ENCODE results near the gene POMP. TPM values are rescaled to one million over a fixed set of nuclear protein-coding genes. Genes with fewer than 3 reads are reported as not detected.

POMP gene
- total RNA-seq, 5 donors from 2014 or later (not counting 1 experiment from before 2014, with no cell fraction given) = 21.4 to 24.7 (median 23.3) TPM

GRCh38 chr13:28624707-28625432, 34.1 kb upstream of the POMP start:
- H3K4me3 Mint-ChIP-seq = no peak overlapping the region
- DNase-seq (no peak), ATAC-seq (replicated peaks in 1 of 4) (no peak)
- Histone ChIP-seq H3K4me1 (ENCODE audit: control insufficient read depth in 1 of 2, extremely low read depth in 1 of 2, insufficient read depth in 2 of 2, low read length in 2 of 2) (peaks cover 2 to 4% of the 10 kb centered on the region in 2 experiments), H3K36me3 (ENCODE audit: control insufficient read depth in 2 of 2, extremely low read depth in 1 of 2, insufficient read depth in 1 of 2, low read length in 1 of 2) (no peaks in the 10 kb centered on the region), H3K4me3 (ENCODE audit: control insufficient read depth in 1 of 2, extremely low read depth in 1 of 2, low read length in 1 of 2) (no peak overlapping the region), H3K9me3 (no peaks in the 10 kb centered on the region), H3K27me3 (replicated peaks in 1 of 2; ENCODE audit: control insufficient read depth in 2 of 2, extremely low read depth in 1 of 2, insufficient read depth in 2 of 2, low read length in 1 of 2) (no peaks in the 10 kb centered on the region), H3K27ac (ENCODE audit: low read length) (no peak overlapping the region)
- no peaks in the 10 kb centered on the region for H3K9me3 Mint-ChIP-seq
- peaks cover 0 to 4% of the 10 kb centered on the region in 2 donors for H3K27me3 Mint-ChIP-seq
- peaks cover 0 to 7% (median 5%) of the 10 kb centered on the region in 3 donors for H3K4me1 Mint-ChIP-seq
- no peak overlapping the region for H3K27ac Mint-ChIP-seq
- WGBS (ENCODE audit: insufficient coverage) = 78% methylated on average over 7 of the region's 11 CpGs
- H3K36me3 Mint-ChIP-seq = no peaks in the 10 kb centered on the region
- POLR2A ChIA-PET = no interaction called here
- CTCF ChIA-PET = no interaction called here

GRCh38 chr13:28626266-28626665, 32.7 kb upstream of the POMP start:
- Mint-ChIP-seq H3K27ac (no peak overlapping the region), H3K4me3 (no peak overlapping the region), H3K9me3 (no peaks in the 10 kb centered on the region), H3K27me3 (peaks cover 3 to 7% of the 10 kb centered on the region in 2 donors), H3K4me1 (peaks cover 0 to 7% (median 5%) of the 10 kb centered on the region in 3 donors), H3K36me3 (no peaks in the 10 kb centered on the region)
- Histone ChIP-seq H3K9me3 (no peaks in the 10 kb centered on the region), H3K4me3 (ENCODE audit: control insufficient read depth in 1 of 2, extremely low read depth in 1 of 2, low read length in 1 of 2) (no peak overlapping the region), H3K27ac (ENCODE audit: low read length) (no peak overlapping the region), H3K4me1 (ENCODE audit: control insufficient read depth in 1 of 2, extremely low read depth in 1 of 2, insufficient read depth in 2 of 2, low read length in 2 of 2) (peaks cover 2 to 4% of the 10 kb centered on the region in 2 experiments), H3K27me3 (replicated peaks in 1 of 2; ENCODE audit: control insufficient read depth in 2 of 2, extremely low read depth in 1 of 2, insufficient read depth in 2 of 2, low read length in 1 of 2) (no peaks in the 10 kb centered on the region), H3K36me3 (ENCODE audit: control insufficient read depth in 2 of 2, extremely low read depth in 1 of 2, insufficient read depth in 1 of 2, low read length in 1 of 2) (no peaks in the 10 kb centered on the region)
- POLR2A ChIA-PET = interaction anchor here in 1 of 2 donors (0.6 kb wide), 1 partner anchor 12 kb away, joined by 4 read pairs; no protein-coding TSS in a partner anchor
- WGBS (ENCODE audit: insufficient coverage) = 94% methylated on average over 2 of the region's 5 CpGs
- DNase-seq (no peak), ATAC-seq (replicated peaks in 1 of 4) (no peak)
- CTCF ChIA-PET = interaction anchor here in 1 of 2 donors (0.8 kb wide), 1 partner anchor 153 kb away, joined by 3 read pairs; no protein-coding TSS in a partner anchor

DNA sequence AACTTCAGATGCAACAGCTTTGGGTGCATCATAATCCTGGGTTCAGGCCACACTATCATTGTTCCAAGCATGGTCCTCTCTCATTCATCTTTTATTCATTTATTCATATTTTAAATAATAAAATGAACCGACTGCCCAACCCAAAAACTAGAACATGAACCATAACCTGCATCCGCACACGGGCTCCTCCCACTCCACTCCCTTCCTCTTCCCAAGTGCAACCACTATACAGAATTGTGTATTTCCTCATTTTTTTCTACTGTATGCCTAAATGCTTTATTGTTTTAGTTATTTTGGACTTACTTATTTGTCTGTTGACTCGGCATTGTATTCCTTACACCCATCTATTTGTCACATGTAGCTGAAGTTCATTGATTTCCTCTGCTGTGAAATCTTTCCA, 30.7 kb upstream of the POMP start:
- Histone ChIP-seq H3K27ac (ENCODE audit: low read length) (no peak overlapping the region), H3K4me3 (ENCODE audit: control insufficient read depth in 1 of 2, extremely low read depth in 1 of 2, low read length in 1 of 2) (no peak overlapping the region), H3K9me3 (no peaks in the 10 kb centered on the region), H3K27me3 (replicated peaks in 1 of 2; ENCODE audit: control insufficient read depth in 2 of 2, extremely low read depth in 1 of 2, insufficient read depth in 2 of 2, low read length in 1 of 2) (no peaks in the 10 kb centered on the region), H3K4me1 (ENCODE audit: control insufficient read depth in 1 of 2, extremely low read depth in 1 of 2, insufficient read depth in 2 of 2, low read length in 2 of 2) (peaks cover 2 to 4% of the 10 kb centered on the region in 2 experiments), H3K36me3 (ENCODE audit: control insufficient read depth in 2 of 2, extremely low read depth in 1 of 2, insufficient read depth in 1 of 2, low read length in 1 of 2) (no peaks in the 10 kb centered on the region)
- DNase-seq (no peak), ATAC-seq (replicated peaks in 1 of 4) (no peak)
- CTCF ChIA-PET = interaction anchor here in 1 of 2 donors (0.8 kb wide), 1 partner anchor 14 kb away, joined by 3 read pairs; no protein-coding TSS in a partner anchor
- Mint-ChIP-seq H3K4me3 (no peak overlapping the region), H3K36me3 (no peaks in the 10 kb centered on the region), H3K4me1 (peaks cover 0 to 7% (median 5%) of the 10 kb centered on the region in 3 donors), H3K9me3 (no peaks in the 10 kb centered on the region), H3K27me3 (peaks cover 3 to 8% of the 10 kb centered on the region in 2 donors), H3K27ac (no peak overlapping the region)
- no CpG with 5 or more reads among the region's 4 CpGs for WGBS (ENCODE audit: insufficient coverage)
- POLR2A ChIA-PET = no interaction called here

GRCh38 chr13:28630869-28631268, 28.1 kb upstream of the POMP start:
- Histone ChIP-seq H3K9me3 (no peaks in the 10 kb centered on the region), H3K4me1 (ENCODE audit: control insufficient read depth in 1 of 2, extremely low read depth in 1 of 2, insufficient read depth in 2 of 2, low read length in 2 of 2) (no peaks in the 10 kb centered on the region), H3K27me3 (replicated peaks in 1 of 2; ENCODE audit: control insufficient read depth in 2 of 2, extremely low read depth in 1 of 2, insufficient read depth in 2 of 2, low read length in 1 of 2) (no peaks in the 10 kb centered on the region), H3K36me3 (ENCODE audit: control insufficient read depth in 2 of 2, extremely low read depth in 1 of 2, insufficient read depth in 1 of 2, low read length in 1 of 2) (no peaks in the 10 kb centered on the region), H3K27ac (ENCODE audit: low read length) (no peak overlapping the region), H3K4me3 (ENCODE audit: control insufficient read depth in 1 of 2, extremely low read depth in 1 of 2, low read length in 1 of 2) (no peak overlapping the region)
- ATAC-seq (replicated peaks in 1 of 4) = no peak
- WGBS (ENCODE audit: insufficient coverage) = no CpG with 5 or more reads among the region's 4 CpGs
- Mint-ChIP-seq H3K36me3 (no peaks in the 10 kb centered on the region), H3K4me3 (no peak overlapping the region), H3K4me1 (no peaks in the 10 kb centered on the region), H3K27ac (no peak overlapping the region), H3K9me3 (no peaks in the 10 kb centered on the region), H3K27me3 (peaks cover 9 to 11% of the 10 kb centered on the region in 2 donors)
- CTCF ChIA-PET = interaction anchor here in 1 of 2 donors (0.7 to 1.0 kb wide), 2 partner anchors 307 to 1397 kb away, joined by 3 read pairs; no protein-coding TSS in a partner anchor
- DNase-seq = no peak
- POLR2A ChIA-PET = no interaction called here

GRCh38 chr13:28631801-28632200, 27.1 kb upstream of the POMP start:
- Histone ChIP-seq H3K27ac (ENCODE audit: low read length) (no peak overlapping the region), H3K36me3 (ENCODE audit: control insufficient read depth in 2 of 2, extremely low read depth in 1 of 2, insufficient read depth in 1 of 2, low read length in 1 of 2) (no peaks in the 10 kb centered on the region), H3K27me3 (replicated peaks in 1 of 2; ENCODE audit: control insufficient read depth in 2 of 2, extremely low read depth in 1 of 2, insufficient read depth in 2 of 2, low read length in 1 of 2) (no peaks in the 10 kb centered on the region), H3K9me3 (no peaks in the 10 kb centered on the region), H3K4me3 (ENCODE audit: control insufficient read depth in 1 of 2, extremely low read depth in 1 of 2, low read length in 1 of 2) (no peak overlapping the region), H3K4me1 (ENCODE audit: control insufficient read depth in 1 of 2, extremely low read depth in 1 of 2, insufficient read depth in 2 of 2, low read length in 2 of 2) (no peaks in the 10 kb centered on the region)
- Mint-ChIP-seq H3K4me1 (peaks cover 4 to 5% (median 4%) of the 10 kb centered on the region in 3 donors), H3K27ac (no peak overlapping the region), H3K36me3 (no peaks in the 10 kb centered on the region), H3K4me3 (no peak overlapping the region), H3K27me3 (peaks cover 9 to 11% of the 10 kb centered on the region in 2 donors), H3K9me3 (no peaks in the 10 kb centered on the region)
- POLR2A ChIA-PET = no interaction called here
- no peak for DNase-seq
- CTCF ChIA-PET = no interaction called here
- no CpG with 5 or more reads among the region's 1 CpG for whole genome bisulfite sequencing (ENCODE audit: insufficient coverage)
- ATAC-seq (replicated peaks in 1 of 4) = no peak

- no CpG with 5 or more reads among the region's 1 CpG for WGBS (ENCODE audit: insufficient coverage)
- no peaks in the 10 kb centered on the region for H3K36me3 ChIP-seq (ENCODE audit: control insufficient read depth in 2 of 2, extremely low read depth in 1 of 2, insufficient read depth in 1 of 2, low read length in 1 of 2)
- peaks cover 0 to 2% of the 10 kb centered on the region in 2 experiments for H3K4me1 ChIP-seq (ENCODE audit: control insufficient read depth in 1 of 2, extremely low read depth in 1 of 2, insufficient read depth in 2 of 2, low read length in 2 of 2)
- peaks cover 12 to 21% of the 10 kb centered on the region in 2 donors for H3K27me3 Mint-ChIP-seq
- peaks cover 7 to 9% (median 8%) of the 10 kb centered on the region in 3 donors for H3K4me1 Mint-ChIP-seq
- CTCF ChIA-PET = interaction anchor here (0.6 to 0.9 kb wide), 3 partner anchors 316 to 806 kb away, joined by 3 read pairs; no protein-coding TSS in a partner anchor
- H3K4me3 Mint-ChIP-seq = no peak overlapping the region
- no peak for DNase-seq
- H3K9me3 Mint-ChIP-seq = no peaks in the 10 kb centered on the region
- no peak overlapping the region for H3K4me3 ChIP-seq (ENCODE audit: control insufficient read depth in 1 of 2, extremely low read depth in 1 of 2, low read length in 1 of 2)
- no peaks in the 10 kb centered on the region for H3K9me3 ChIP-seq
- ATAC-seq (replicated peaks in 1 of 4) = no peak
- no peaks in the 10 kb centered on the region for H3K36me3 Mint-ChIP-seq
- POLR2A ChIA-PET = interaction anchor here (0.6 to 0.7 kb wide), 2 partner anchors 226 to 839 kb away, joined by 3 read pairs; no protein-coding TSS in a partner anchor
- H3K27ac Mint-ChIP-seq = no peak overlapping the region
- no peak overlapping the region for H3K27ac ChIP-seq (ENCODE audit: low read length)
- no peaks in the 10 kb centered on the region for H3K27me3 ChIP-seq (replicated peaks in 1 of 2; ENCODE audit: control insufficient read depth in 2 of 2, extremely low read depth in 1 of 2, insufficient read depth in 2 of 2, low read length in 1 of 2)
These were observed 22.9 kb upstream of the POMP start for GRCh38 chr13:28636069-28636468.

All from T-cell (primary cell).